Head of caudate nucleus (tissue), 42 donors: ENCODE measurements around the gene ACTR3.

ENCODE experiments used
- DNase-seq, 42 donors: peaks; one replicate each; pipeline versions ENCODE4 v3.0.0 to v3.0.0-alpha.2; 2020 to 2021; ENCODE audit warnings: mixed read lengths in 7 of 42
- intact Hi-C: fragments of 100-400 bp; cut with DNase I; formaldehyde crosslinking; loops from one replicate; pipeline ENCODE4 v1.15.0; 2022

ACTR3 gene

GRCh38 chr2:113979191-113980128 lies 89.6 kb downstream of the ACTR3 start:
- no peak for DNase-seq

GRCh38 chr2:113980946-113981345 lies 91.1 kb downstream of the ACTR3 start:
- intact Hi-C loops: no loop called here
- no peak for DNase-seq

More at GRCh38 chr2:113979191-113980128, 89.6 kb downstream of the ACTR3 start:
- intact Hi-C loops: no loop called here

GRCh38 chr2:113981404-113982134 lies 91.7 kb downstream of the ACTR3 start:
- intact Hi-C loops: no loop called here
- DNase-seq: no peak

- intact Hi-C loops: no loop called here
- DNase-seq: peak in 1 of 42 donors; percentile 12
These were observed 95.9 kb downstream of the ACTR3 start for GRCh38 chr2:113985554-113986397.

GRCh38 chr2:113986762-113987290 lies 96.9 kb downstream of the ACTR3 start:
- intact Hi-C loops: no loop called here

GRCh38 chr2:113992090-113992489 lies 102.2 kb downstream of the ACTR3 start:
- intact Hi-C loops: no loop called here
- no peak for DNase-seq

More at GRCh38 chr2:113986762-113987290, 96.9 kb downstream of the ACTR3 start:
- DNase-seq: peak in 1 of 42 donors; percentile 8

GRCh38 chr2:113996671-113997594 lies 107.0 kb downstream of the ACTR3 start:
- intact Hi-C loops: no loop called here

GRCh38 chr2:114001152-114001551 lies 111.3 kb downstream of the ACTR3 start:
- intact Hi-C loops: no loop called here
- no peak for DNase-seq

More at GRCh38 chr2:113996671-113997594, 107.0 kb downstream of the ACTR3 start:
- DNase-seq: no peak

GRCh38 chr2:114001937-114002336 lies 112.0 kb downstream of the ACTR3 start:
- peak in 17 of 42 donors; percentile 6 to 56 (median 24) for DNase-seq

GRCh38 chr2:114005110-114005783 lies 115.4 kb downstream of the ACTR3 start:
- intact Hi-C loops: no loop called here
- DNase-seq: no peak

More at GRCh38 chr2:114001937-114002336, 112.0 kb downstream of the ACTR3 start:
- intact Hi-C loops: no loop called here

- DNase-seq: no peak
- intact Hi-C loops: no loop called here
These were observed 116.6 kb downstream of the ACTR3 start for GRCh38 chr2:114006460-114006859.

GRCh38 chr2:114007436-114007835 lies 117.5 kb downstream of the ACTR3 start:
- intact Hi-C loops: no loop called here
- no peak for DNase-seq

GRCh38 chr2:114008720-114009119 lies 118.8 kb downstream of the ACTR3 start:
- no peak for DNase-seq
- intact Hi-C loops: no loop called here

- intact Hi-C loops: no loop called here
These were observed 119.5 kb downstream of the ACTR3 start for GRCh38 chr2:114009205-114009944.

GRCh38 chr2:114010001-114010400 lies 120.1 kb downstream of the ACTR3 start:
- intact Hi-C loops: no loop called here
- DNase-seq: no peak

More at GRCh38 chr2:114009205-114009944, 119.5 kb downstream of the ACTR3 start:
- no peak for DNase-seq

- intact Hi-C loops: no loop called here
- peak in 1 of 42 donors; percentile 5 for DNase-seq
These were observed 121.8 kb downstream of the ACTR3 start for GRCh38 chr2:114011713-114012112.
